ENCODE data around the gene CLCN3. TPM values are rescaled to one million over a fixed set of nuclear protein-coding genes. Genes with fewer than 3 reads are reported as not detected.

The CLCN3 gene
- total and polyA plus RNA-seq, 9 of the 15 experiments (the other 6 are each of a cell fraction or from before 2014, with no cell fraction given), result 12.7 to 60.6 (median 38.5) TPM

GRCh38 chr4:169757575-169758184 lies 137.3 kb downstream of the CLCN3 start, which contains the start of gene HPF1 (continued):
- TF ChIP-seq ZNF165 (CRISPR knock-in tag; IDR thresholded peaks at IDR 0.05; ENCODE audit: borderline replicate concordance), result no peak
- no peak for TF ChIP-seq ZNF311 (CRISPR knock-in tag; IDR thresholded peaks at IDR 0.05)
- no peak for TF ChIP-seq SMARCE1 (IDR thresholded peaks at IDR 0.05)
- TF ChIP-seq NBN (IDR thresholded peaks at IDR 0.05; ENCODE audit: low read depth), result no peak
- no peak for TF ChIP-seq PYGO2 (tag; IDR thresholded peaks at IDR 0.05)
- TF ChIP-seq ZNF583 (CRISPR knock-in tag; IDR thresholded peaks at IDR 0.05), result no peak
- peak; percentile 84; the same call in 1 of the 2 replicates for TF ChIP-seq CBFB (CRISPR knock-in tag; IDR thresholded peaks at IDR 0.05)
- TF ChIP-seq FOXK1 (CRISPR knock-in tag; IDR thresholded peaks at IDR 0.05; ENCODE audit: borderline replicate concordance), result no peak
- TF ChIP-seq MAFG (tag; conservative IDR thresholded peaks at IDR 0.05), result no peak
- no peak for TF ChIP-seq SP2 (IDR thresholded peaks at IDR 0.05; ENCODE audit: extremely low read depth, low read depth, low read length, poor library complexity, severe bottlenecking)
- TF ChIP-seq ZNF717 (CRISPR knock-in tag; IDR thresholded peaks at IDR 0.05), result no peak
- no peak for TF ChIP-seq CLOCK (CRISPR knock-in tag; IDR thresholded peaks at IDR 0.05; ENCODE audit: borderline replicate concordance)
- TF ChIP-seq CBX2 (IDR thresholded peaks at IDR 0.05; ENCODE audit: insufficient read depth, low read length, poor library complexity, severe bottlenecking), result no peak
- no peak for TF ChIP-seq IRF9 (tag; IDR thresholded peaks at IDR 0.05)
- no peak for TF ChIP-seq SMARCC2 (IDR thresholded peaks at IDR 0.05; ENCODE audit: low read depth)
- no peak for TF ChIP-seq NCOR1 (IDR thresholded peaks at IDR 0.05)
- no peak for TF ChIP-seq MYNN (IDR thresholded peaks at IDR 0.05)
- TF ChIP-seq MYNN (CRISPR knock-in tag; IDR thresholded peaks at IDR 0.05), result no peak
- peak in 2 of 3 experiments; percentile 19 to 87; a peak in 3 of 6 replicates for TF ChIP-seq ZBTB11 (CRISPR knock-in tag; IDR thresholded peaks at IDR 0.05)
- no peak for TF ChIP-seq ASH1L (IDR thresholded peaks at IDR 0.05; ENCODE audit: borderline replicate concordance, low read depth, partially characterized antibody)
- TF ChIP-seq RFX5 (IDR thresholded peaks at IDR 0.05; ENCODE audit: low read depth, low read length), result no peak
- TF ChIP-seq HDAC8 (tag; IDR thresholded peaks at IDR 0.05), result no peak
- no peak for TF ChIP-seq ZNF695 (CRISPR knock-in tag; IDR thresholded peaks at IDR 0.05)

Measured in K562 (cell line).